GM19099 (cell line): ENCODE data around the gene SLC5A1.

Experiments used
- POLR2A ChIP-seq: IDR thresholded peaks from 3 replicates; pipeline ENCODE4 v1.6.1; 2011; ENCODE audit warnings: low read depth; ENCODE audit not compliant: insufficient read length; ENCODE audit errors: extremely low read depth

The SLC5A1 gene

GRCh38 chr22:32037236-32037635, 5.8 kb upstream of the SLC5A1 start:
- TF ChIP-seq POLR2A: no peak

- TF ChIP-seq POLR2A: no peak
These were observed 2.6 kb upstream of the SLC5A1 start for GRCh38 chr22:32040324-32040904.

GRCh38 chr22:32043391-32043790, 330 bp downstream of the SLC5A1 start:
- TF ChIP-seq POLR2A: no peak

GRCh38 chr22:32044477-32044876, 1.4 kb downstream of the SLC5A1 start:
- TF ChIP-seq POLR2A: no peak

- no peak for TF ChIP-seq POLR2A
These were observed 1.9 kb downstream of the SLC5A1 start for GRCh38 chr22:32044913-32045312.

GRCh38 chr22:32048069-32048468, 5.0 kb downstream of the SLC5A1 start:
- TF ChIP-seq POLR2A: no peak

GRCh38 chr22:32050678-32051515, 7.8 kb downstream of the SLC5A1 start:
- TF ChIP-seq POLR2A: no peak

GRCh38 chr22:32052244-32052643, 9.2 kb downstream of the SLC5A1 start:
- TF ChIP-seq POLR2A: no peak

GRCh38 chr22:32052936-32053791, 10.1 kb downstream of the SLC5A1 start:
- no peak for TF ChIP-seq POLR2A

- TF ChIP-seq POLR2A: no peak
These were observed 12.0 kb downstream of the SLC5A1 start for GRCh38 chr22:32055069-32055468.

- no peak for TF ChIP-seq POLR2A
These were observed 15.7 kb downstream of the SLC5A1 start for GRCh38 chr22:32058656-32059260.

- TF ChIP-seq POLR2A: no peak
These were observed 16.4 kb downstream of the SLC5A1 start for GRCh38 chr22:32059426-32059825.

GRCh38 chr22:32063701-32064100, 20.6 kb downstream of the SLC5A1 start:
- TF ChIP-seq POLR2A: no peak

GRCh38 chr22:32066820-32067219, 23.8 kb downstream of the SLC5A1 start:
- TF ChIP-seq POLR2A: no peak

- no peak for TF ChIP-seq POLR2A
These were observed 24.6 kb downstream of the SLC5A1 start for GRCh38 chr22:32067613-32068012.
